KG1 (cell line): ENCODE measurements around the gene THAP4.
"Not testable (repeated sequence)": the region's sequence is repeated elsewhere in the genome, so short reads cannot be mapped to it uniquely, and the experiment has no call there.

Experiments used
- DNase-seq: peaks from one replicate; lab custom pipeline; 2025; lab: John Stamatoyannopoulos, UW

THAP4 gene

DNA sequence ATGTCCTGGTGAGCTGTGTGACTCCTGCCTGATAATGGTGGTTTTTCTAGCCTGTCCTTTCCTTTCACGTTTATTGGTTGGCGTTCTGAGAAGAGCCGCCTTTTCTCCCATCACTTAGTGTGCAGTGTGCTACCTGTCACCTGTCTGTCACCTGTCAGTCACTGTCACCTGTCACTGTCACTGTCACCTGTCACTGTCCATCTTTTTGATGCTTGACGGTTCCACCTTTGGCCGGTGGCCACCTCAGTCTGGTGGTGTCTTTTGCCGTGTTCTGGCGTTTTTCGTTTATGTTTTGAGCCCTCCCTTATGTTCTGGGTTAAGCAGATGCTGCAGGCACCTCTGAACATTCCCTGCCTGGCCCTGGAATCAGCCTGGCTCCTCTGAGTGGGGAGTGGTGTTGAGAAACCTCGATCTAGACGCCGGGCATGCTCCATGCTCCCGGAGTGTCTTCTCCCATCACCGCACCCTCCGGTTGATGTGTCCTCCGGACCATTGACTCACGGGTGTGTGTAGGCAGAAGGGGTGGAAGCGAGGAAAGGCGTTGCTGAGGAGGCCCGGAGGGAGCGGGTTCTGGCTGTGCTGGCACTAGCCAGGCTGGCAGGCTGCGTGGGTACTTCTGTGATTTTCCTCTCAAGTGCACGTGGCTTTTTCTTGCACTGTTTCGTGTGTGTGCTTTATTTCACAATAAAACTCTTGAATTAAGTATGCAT lies 28.9 kb upstream of the THAP4 start:
- DNase-seq, result no peak

DNA sequence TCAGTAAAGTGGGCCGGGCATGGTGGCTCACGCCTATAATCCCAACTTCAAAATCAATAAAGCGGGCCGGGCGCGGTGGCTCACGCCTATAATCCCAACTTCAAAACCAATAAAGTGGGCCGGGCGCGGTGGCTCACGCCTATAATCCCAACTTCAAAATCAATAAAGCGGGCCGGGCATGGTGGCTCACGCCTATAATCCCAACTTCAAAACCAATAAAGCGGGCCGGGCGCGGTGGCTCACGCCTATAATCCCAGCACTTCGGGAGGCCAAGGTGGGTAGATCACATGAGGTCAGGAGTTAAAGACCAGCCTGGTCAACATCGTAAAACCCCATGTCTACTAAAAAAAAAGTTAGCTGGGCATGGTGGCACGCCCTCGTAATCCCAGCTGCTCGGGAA lies 25.8 kb upstream of the THAP4 start:
- not testable (repeated sequence) for DNase-seq

DNA sequence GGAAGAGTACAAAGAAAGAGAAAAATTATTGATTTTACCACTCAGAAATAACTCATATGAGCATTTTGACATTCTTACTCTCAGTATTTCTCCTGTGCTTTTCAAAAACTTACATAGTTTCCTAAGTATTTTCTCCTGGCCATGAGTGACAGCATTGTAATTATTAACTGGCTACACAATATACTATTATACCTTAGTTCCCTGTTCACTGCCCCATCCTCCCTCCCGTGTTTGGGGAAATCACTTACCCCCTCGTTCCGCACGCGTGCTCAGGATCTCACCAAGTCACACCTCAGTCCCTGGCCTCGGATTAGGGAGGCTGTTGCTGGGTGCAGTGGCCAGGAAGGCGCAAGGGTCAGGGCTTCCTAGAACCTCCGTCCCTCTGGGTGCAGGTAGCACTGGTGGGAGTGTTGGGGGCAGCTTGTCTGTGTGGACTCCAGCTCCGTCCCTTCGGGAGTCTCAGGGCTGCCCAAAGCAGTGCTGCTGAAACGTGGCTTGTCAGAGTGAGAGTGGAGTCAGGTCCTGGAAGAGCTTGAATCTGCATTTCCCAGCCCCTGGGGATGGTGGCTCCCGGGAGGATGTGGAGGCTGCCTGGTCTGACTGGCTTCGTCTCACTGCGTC lies 23.7 kb upstream of the THAP4 start:
- no peak for DNase-seq

- DNase-seq, result peak; percentile 4
These were observed 22.3 kb upstream of the THAP4 start for GRCh38 chr2:241659150-241659739.

DNA sequence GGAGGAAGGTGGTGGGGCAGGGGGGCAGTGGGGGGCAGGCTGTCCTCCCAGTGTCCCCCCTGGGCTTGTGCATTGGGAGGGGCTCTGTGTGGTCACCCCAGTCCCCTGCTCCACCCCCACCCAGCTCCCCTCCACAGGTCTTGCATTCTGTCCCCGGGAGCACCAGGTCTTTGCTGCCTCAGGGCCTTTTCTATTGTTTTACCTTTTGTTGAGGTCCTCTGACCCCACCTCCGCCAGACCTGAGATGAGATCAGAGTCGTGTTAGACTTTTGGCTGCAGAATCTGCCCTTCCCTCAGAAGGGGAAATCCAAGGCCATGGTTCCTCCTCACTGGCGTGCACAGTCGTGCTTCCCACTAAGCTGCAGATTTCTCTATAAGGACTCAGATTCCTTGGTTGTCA lies 21.3 kb upstream of the THAP4 start:
- DNase-seq, result no peak

GRCh38 chr2:241657786-241658254 lies 20.9 kb upstream of the THAP4 start:
- no peak for DNase-seq

GRCh38 chr2:241656190-241656741 lies 19.3 kb upstream of the THAP4 start:
- DNase-seq, result no peak

GRCh38 chr2:241655516-241656189 lies 18.7 kb upstream of the THAP4 start:
- DNase-seq, result no peak

DNA sequence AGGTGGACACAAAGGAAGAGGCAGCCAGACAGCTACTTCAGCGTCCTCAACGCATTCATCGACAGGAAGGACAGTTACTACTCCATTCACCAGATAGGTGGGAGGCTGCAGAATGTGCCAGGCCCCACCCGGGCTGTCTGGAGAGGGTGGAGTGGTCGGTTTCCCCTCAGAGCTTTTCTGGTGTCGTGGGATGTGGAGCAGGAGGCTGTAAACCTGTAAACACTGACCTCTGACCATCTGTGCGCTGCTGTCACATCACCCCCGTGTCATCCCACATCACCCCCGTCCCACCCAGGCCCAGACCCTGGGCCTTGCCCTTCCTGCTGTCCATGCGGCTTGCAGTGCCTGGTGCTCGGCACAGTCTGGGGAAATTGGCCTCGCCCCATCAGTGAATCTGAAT lies 17.6 kb upstream of the THAP4 start:
- no peak for DNase-seq

DNA sequence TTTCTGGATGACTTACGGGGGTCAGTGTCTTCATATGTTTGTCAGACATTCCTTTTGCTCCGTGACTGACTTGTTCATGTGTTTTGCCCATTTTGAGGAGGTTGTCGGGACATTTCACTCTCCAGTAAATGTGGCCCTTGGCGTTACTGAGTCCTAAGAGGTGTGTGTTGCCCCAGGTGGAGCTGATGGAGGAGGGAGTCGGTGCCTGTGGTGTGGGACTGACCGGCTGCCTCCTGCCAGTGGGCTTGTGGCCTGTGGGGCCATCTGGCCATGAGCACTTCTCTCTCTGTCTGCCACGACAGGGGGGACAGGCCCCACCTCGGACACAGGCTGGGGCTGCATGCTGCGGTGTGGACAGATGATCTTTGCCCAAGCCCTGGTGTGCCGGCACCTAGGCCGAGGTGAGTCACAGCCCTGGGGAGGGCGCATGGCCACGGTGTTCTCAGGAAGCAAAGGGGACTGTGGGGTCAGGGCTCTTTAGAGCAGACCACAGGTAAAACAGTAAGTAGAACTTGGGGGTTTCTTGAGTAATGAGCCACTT lies 16.3 kb upstream of the THAP4 start:
- DNase-seq, result no peak

DNA sequence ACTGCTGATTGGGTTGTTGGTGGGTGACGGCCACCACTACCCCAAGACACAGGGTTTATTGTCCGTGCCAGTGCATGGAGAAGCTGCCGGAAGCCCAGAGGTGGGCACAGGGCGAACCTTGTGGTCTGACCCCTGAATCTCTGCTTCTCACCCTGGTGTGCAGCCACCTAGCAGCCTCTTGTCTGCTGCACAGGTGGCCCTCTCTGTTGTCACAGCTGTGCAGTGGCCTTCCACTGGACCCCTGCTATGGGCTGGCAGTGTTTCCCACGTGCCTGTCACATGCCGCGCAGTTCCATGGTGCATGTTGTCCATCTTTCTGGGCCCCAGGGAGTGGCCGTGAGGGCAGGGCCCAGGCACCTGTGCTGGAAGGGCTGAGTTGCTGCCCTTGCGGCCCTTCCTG lies 15.8 kb upstream of the THAP4 start:
- DNase-seq, result no peak

DNA sequence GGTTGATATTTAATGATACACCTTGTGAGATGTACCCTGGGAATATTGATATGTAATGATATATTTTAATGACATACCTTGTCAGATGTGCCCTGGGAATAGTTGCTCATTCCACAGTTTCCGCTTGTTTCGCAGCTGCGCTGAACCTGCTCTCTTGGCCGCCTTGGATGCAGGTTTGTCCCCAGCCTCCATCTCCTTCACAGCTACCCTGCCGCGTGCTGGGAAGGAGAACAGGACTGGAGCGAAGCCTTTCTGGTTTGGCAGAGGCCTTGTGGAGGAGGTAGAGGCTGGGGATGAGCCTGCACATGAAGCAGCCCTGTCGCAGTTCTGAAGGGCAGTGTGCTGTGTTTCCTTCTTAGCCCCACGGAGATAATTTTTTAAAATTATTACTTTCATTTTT lies 15.2 kb upstream of the THAP4 start:
- DNase-seq, result no peak

GRCh38 chr2:241649927-241650326 lies 13.0 kb upstream of the THAP4 start:
- DNase-seq, result no peak

DNA sequence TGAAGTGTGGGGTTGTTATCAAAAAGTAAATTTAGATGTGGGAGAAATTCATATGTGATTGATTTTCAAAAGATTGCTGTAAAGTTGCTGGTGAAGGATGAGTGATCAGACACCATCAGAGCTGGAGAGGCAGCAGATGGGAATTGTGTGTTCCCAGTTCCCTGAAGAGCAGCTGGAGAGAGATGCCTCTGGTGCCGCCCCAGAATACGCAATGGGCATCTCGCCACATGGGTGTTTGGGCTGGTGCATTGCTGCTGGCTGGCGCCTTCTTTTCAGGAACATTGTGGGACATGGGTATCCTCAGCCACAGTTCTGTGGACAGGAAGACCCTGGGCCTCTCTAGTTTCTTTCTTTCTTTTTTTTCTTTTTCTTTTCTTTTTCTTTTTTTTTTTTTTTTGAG lies 12.4 kb upstream of the THAP4 start:
- DNase-seq, result no peak

DNA sequence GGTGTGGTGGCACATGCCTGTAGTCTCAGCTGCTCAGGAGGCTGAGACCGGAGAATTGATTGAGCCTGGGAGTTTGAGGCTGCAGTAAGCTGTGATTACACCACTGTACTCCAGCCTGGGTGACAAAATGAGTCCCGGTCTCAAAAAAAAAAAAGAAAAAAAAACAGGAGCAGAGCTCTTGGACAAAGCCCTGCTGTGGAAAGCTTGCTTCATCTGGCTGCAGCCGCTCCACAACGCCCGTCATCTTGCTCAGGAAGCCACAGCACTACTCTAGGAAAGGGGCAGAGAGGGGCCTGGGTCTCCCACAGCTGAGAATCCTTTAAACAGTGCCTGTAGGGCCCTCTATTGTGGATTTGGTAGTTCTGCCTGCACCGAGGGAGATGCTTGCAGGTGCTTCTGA lies 11.5 kb upstream of the THAP4 start:
- no peak for DNase-seq

- no peak for DNase-seq
These were observed 9.1 kb upstream of the THAP4 start for GRCh38 chr2:241645915-241646645.

DNA sequence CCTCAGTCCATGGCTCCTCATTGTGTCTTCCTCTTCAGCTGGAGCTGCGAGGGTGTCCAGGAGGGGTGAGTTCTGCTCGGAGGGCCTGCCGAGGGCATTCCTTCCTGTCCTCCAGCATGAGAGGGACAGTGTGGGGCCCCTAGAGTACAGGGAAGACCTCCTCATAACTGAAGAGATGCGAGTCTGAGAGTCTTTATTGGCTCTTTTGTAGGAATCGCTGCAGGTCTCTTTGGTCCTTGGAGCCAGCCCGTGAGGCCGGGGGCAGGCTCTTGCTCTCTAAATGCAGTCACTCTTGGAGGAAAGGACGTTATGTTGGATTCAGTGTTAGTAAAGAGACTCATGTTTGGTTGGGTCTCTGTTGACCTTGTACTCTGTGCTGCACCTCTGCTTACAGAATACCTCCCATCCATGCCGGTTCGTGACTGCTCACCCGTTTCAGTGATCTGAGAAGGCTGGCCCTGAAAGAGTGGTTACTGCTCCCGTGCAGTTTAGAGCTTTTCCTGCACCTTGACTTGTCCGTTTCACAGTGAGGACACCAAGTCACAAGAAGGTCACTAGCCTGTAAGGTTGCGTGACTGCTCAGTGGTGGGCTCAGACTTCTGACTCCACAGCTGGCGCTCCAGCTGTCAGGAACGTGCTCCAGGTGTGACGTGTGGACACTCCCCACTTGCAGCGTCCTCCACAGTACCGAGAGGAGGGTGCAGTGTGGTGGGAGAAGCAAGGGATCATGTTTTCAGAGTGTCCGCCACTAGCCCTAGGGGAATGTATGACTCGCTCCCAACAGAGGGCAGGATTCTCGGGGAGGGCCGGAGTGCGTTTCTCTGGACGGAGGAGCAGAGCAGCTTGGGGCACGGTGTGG lies 8.3 kb upstream of the THAP4 start:
- no peak for DNase-seq

DNA sequence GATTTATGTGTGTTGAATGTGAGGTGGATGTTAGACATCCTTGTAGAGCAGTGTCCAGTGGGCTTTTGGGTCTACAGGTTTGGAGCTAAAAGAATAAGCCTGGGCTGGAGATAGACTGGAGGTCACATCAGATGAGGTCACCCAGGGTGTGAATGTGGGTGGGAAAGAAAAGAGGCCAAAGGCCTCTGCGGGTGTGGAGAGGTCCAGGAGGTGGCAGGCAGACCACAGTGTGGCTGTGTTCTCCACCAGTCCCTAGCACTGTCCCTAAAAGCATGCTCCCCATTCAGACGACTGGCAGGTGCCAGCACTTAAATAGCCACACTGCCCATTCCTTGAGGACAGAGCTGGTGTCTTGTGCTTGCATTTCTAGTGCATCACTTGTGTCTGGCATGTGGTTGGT lies 4.7 kb upstream of the THAP4 start:
- no peak for DNase-seq

GRCh38 chr2:241640165-241640795 lies 3.3 kb upstream of the THAP4 start:
- DNase-seq, result no peak

GRCh38 chr2:241639385-241639784 lies 2.4 kb upstream of the THAP4 start:
- DNase-seq, result no peak
